HG03565 (cell line): ENCODE results near the gene EBP.
A peak's percentile ranks its signal among the peaks of the same experiment; 100 is the strongest.

Experiments used
- ATAC-seq: cut with Tn5 transposase; IDR thresholded peaks from one replicate; pipeline ENCODE4 v1.9.1; 2021; ENCODE audit warnings: mild to moderate bottlenecking, moderate library complexity; ENCODE audit not compliant: unreplicated experiment

EBP gene

DNA sequence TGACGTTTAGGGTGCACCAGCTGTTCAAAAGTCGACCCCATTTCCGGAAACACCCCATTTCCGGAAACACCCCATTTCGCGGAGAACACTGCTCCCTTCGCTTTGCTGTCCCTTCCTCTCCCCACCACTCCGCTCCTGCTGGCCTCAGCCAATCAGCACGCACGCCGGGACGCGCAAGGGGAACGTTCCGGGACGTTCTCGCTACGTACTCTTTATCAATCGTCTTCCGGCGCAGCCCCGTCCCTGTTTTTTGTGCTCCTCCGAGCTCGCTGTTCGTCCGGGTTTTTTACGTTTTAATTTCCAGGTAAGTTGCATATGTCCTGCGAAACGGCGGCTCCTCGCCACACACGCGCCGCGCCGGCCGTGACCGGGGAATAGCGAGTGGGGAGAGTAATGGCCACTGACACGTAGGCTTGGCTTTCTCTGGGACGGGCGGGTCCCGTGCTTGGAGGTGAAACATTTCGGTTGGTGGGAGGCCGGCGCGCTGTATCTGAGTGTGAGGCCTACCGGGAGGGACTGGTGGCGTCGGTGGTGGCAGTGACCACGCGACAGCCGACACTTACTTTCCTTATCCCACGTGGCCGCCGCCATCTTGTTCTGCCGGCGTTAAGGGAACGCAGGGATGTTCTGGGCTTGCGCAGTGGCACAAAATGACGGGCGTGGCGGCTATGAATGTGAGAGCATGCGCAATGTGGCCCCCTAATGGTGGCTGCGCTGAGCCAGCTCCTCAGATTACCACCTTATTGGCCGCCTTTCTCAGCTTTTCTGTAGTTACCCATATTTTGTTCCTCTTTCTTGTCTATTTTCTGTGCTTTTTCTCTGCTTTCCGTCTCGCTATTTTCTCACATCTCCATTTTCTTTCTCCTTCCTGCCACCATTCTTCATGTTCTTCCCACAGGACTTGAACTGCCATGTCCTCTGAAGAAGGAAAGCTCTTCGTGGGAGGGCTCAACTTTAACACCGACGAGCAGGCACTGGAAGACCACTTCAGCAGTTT lies 53.0 kb downstream of the EBP start, which contains the start of gene RBM3:
TSS of gene RBM3 (plus strand) at position 215 of the 997 bp plus-strand sequence. CDS start at position 912, 697 bp downstream.
- ATAC-seq: peak; percentile 63

DNA sequence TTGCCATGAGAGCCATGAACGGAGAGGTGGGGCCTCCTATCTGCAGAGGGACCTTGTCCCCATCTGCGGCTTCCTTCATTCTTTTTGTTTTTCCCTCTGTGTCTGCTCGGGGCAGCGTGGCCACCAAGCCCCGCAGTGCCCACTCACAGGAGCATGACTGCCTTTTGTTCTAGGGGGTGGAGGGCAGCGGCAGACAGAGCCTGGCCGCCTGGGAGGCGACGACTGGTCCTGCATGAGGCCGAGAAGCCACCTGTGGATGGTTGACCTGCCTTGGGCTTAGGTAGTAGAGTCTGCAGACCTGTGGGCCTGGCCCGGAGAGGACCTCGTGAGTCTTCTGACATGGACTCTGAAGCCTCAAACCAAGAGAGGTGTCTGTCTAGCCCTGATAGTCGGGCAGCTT lies 54.0 kb downstream of the EBP start:
- no peak for ATAC-seq

DNA sequence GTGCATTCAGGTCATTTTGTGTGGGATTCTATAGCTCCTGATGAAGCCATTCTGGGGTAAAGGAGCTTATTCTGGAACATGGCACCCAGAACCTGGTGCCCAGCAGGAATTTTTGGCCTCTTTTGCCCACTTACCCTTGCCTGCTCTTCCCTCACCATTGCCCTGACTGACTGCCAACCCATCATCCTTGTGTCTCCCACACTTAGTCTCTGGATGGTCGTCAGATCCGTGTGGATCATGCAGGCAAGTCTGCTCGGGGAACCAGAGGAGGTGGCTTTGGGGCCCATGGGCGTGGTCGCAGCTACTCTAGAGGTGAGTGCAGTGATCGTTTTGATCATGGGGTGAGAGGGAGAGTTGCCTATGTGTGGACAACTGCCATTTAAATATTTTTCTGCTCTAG lies 54.5 kb downstream of the EBP start:
- no peak for ATAC-seq
